ENCODE data around the gene NRXN3. TPM values are rescaled to one million over a fixed set of nuclear protein-coding genes. Genes with fewer than 3 reads are reported as not detected.

Gene NRXN3
- total and polyA plus RNA-seq, 2 experiments from 2014 or later = 0.08 to 0.11 TPM

DNA sequence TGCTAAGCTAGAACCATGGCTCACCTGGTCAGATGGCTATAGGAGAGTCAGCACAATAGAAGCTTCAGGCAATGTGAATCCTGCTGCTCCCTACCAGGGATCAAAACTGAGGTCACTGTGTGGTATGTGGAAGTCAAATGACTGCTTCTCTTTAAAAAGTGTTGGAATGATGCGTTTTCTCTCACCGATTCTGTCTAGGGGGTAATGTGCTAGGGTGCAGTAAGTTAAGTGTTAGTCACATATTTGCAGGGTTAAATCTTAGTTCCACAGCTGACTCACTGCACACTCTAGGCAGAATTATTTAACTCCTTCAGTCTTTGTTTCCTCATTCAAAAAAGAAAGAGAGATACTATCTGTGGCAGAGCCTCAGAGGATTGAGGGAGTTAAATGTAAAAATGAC lies 1344.5 kb downstream of the NRXN3 start:
- H3K9me2 ChIP-seq (ENCODE audit: insufficient read depth) = no peaks in the 10 kb centered on the region
- DNase-seq = peak; percentile 2
- no peaks in the 10 kb centered on the region for H3K9me3 ChIP-seq (ENCODE audit: low read depth)
- in situ Hi-C loops (cut with MboI) = no loop called here
- no peak overlapping the region for H3K4me3 ChIP-seq
- H3K79me2 ChIP-seq (ENCODE audit: insufficient read depth) = no peaks in the 10 kb centered on the region
- H3K9ac ChIP-seq = no peak overlapping the region
- H4K20me1 ChIP-seq (ENCODE audit: insufficient read depth) = no peaks in the 10 kb centered on the region
- H3K27me3 ChIP-seq (replicated peaks; ENCODE audit: insufficient read depth) = no peaks in the 10 kb centered on the region
- no peaks in the 10 kb centered on the region for H3K4me1 ChIP-seq (ENCODE audit: insufficient read depth)
- no peaks in the 10 kb centered on the region for H3K36me3 ChIP-seq (ENCODE audit: low read depth)
- H3K4me2 ChIP-seq (ENCODE audit: unreplicated experiment) = no peak overlapping the region
- H3K27ac ChIP-seq = no peak overlapping the region
- no peaks in the 10 kb centered on the region for H3F3A ChIP-seq (ENCODE audit: insufficient read depth)
- WGBS, 2 experiments (ENCODE audit: low coverage in 1 of 2, low lambda C conversion rate in 2 of 2, missing lambda C conversion rate in 2 of 2) = 67 to 69% methylated on average over 2 of the region's 2 CpGs
- no peak overlapping the region for H2AFZ ChIP-seq
- TF ChIP-seq EZH2phosphoT487 (IDR thresholded peaks at IDR 0.05; ENCODE audit: insufficient read depth, low read depth) = no peak
- TF ChIP-seq EZH2 (IDR thresholded peaks at IDR 0.05; ENCODE audit: insufficient read depth, poor library complexity, severe bottlenecking) = no peak

DNA sequence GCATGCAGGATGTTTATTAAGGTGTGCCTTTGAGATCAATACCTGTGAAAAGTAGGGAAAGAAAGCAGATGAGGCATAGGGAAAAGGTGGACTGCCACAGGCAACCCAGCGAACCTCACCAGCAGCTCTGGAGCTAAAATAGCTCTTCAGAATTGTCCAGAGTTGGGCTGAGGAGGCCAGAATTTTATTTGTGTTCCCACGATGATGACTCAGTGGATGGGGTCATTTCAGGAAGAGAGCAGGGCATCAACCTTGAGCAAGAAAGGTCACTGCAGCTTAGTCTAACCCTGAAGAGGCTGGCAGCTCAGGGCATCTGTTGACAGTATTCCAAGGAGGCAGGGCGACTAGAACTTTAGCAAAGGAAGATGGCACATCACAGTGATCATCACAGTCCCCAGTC lies 1345.0 kb downstream of the NRXN3 start:
- no peaks in the 10 kb centered on the region for H3K36me3 ChIP-seq (ENCODE audit: low read depth)
- WGBS, 2 experiments (ENCODE audit: low coverage in 1 of 2, low lambda C conversion rate in 2 of 2, missing lambda C conversion rate in 2 of 2) = 10% methylated on average over 3 of the region's 3 CpGs
- no peaks in the 10 kb centered on the region for H3K4me1 ChIP-seq (ENCODE audit: insufficient read depth)
- no peak overlapping the region for H3K4me2 ChIP-seq (ENCODE audit: unreplicated experiment)
- H3K27me3 ChIP-seq (replicated peaks; ENCODE audit: insufficient read depth) = no peaks in the 10 kb centered on the region
- no peaks in the 10 kb centered on the region for H3K79me2 ChIP-seq (ENCODE audit: insufficient read depth)
- H3K9me3 ChIP-seq (ENCODE audit: low read depth) = no peaks in the 10 kb centered on the region
- H3K4me3 ChIP-seq = no peak overlapping the region
- peak; percentile 1 for DNase-seq
- H3K9ac ChIP-seq = no peak overlapping the region
- H2AFZ ChIP-seq = no peak overlapping the region
- no peak overlapping the region for H3K27ac ChIP-seq
- no peaks in the 10 kb centered on the region for H4K20me1 ChIP-seq (ENCODE audit: insufficient read depth)
- no peaks in the 10 kb centered on the region for H3K9me2 ChIP-seq (ENCODE audit: insufficient read depth)
- in situ Hi-C loops (cut with MboI) = no loop called here
- no peaks in the 10 kb centered on the region for H3F3A ChIP-seq (ENCODE audit: insufficient read depth)
- TF ChIP-seq EZH2 (IDR thresholded peaks at IDR 0.05; ENCODE audit: insufficient read depth, poor library complexity, severe bottlenecking) = no peak
- TF ChIP-seq EZH2phosphoT487 (IDR thresholded peaks at IDR 0.05; ENCODE audit: insufficient read depth, low read depth) = no peak

DNA sequence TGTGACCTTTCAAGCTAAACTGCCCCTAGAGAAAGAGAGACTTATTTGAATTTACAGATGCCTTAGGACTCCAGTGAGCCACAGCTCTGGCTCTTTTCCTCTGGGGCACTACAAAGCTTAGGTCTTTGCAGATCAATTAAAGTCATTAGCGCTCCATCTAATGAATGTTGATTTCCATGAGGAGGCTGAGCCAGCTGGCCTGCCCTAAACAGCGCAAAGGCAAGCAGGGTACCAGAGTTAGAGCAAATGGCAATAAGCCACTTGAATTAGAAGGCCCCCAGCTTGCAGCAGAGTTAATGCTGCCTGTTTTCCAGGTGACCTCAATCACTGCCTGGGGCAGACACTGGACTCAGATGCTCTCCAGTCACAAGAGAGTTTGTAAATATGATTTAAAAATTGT lies 1345.8 kb downstream of the NRXN3 start:
- Histone ChIP-seq H3K9me3 (ENCODE audit: low read depth) (no peaks in the 10 kb centered on the region), H3K4me2 (ENCODE audit: unreplicated experiment) (no peak overlapping the region), H3F3A (ENCODE audit: insufficient read depth) (no peaks in the 10 kb centered on the region), H3K4me3 (no peak overlapping the region), H3K27ac (no peak overlapping the region), H3K9ac (no peak overlapping the region), H3K4me1 (ENCODE audit: insufficient read depth) (no peaks in the 10 kb centered on the region), H3K36me3 (ENCODE audit: low read depth) (no peaks in the 10 kb centered on the region), H3K9me2 (ENCODE audit: insufficient read depth) (no peaks in the 10 kb centered on the region), H3K79me2 (ENCODE audit: insufficient read depth) (no peaks in the 10 kb centered on the region), H2AFZ (no peak overlapping the region), H4K20me1 (ENCODE audit: insufficient read depth) (no peaks in the 10 kb centered on the region), H3K27me3 (replicated peaks; ENCODE audit: insufficient read depth) (no peaks in the 10 kb centered on the region)
- in situ Hi-C loops (cut with MboI) = no loop called here
- TF ChIP-seq EZH2 (IDR thresholded peaks at IDR 0.05; ENCODE audit: insufficient read depth, poor library complexity, severe bottlenecking) (no peak), EZH2phosphoT487 (IDR thresholded peaks at IDR 0.05; ENCODE audit: insufficient read depth, low read depth) (no peak)
- WGBS, 2 experiments (ENCODE audit: low coverage in 1 of 2, low lambda C conversion rate in 2 of 2, missing lambda C conversion rate in 2 of 2) = 12 to 29% methylated on average over 2 of the region's 2 CpGs
- DNase-seq = no peak

DNA sequence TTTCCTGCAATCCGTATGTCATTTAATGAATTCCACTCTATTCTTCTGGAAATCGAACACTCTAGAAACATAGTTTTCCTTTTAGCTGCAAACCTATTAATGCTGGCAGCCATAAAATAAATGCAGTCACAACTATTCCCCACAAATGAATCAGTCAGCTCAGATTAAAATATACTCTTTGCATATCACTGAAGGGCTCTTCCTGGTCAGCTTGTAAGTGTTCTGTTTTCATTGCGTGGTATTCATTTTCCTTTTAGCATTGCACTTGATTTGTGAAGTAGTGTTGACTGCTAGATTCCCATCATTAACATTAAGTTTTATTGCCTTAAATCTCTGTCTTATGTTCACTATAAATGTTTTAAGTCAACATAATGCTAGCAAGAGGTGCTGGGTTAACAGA lies 1355.2 kb downstream of the NRXN3 start:
- WGBS, 2 experiments (ENCODE audit: low coverage in 1 of 2, low lambda C conversion rate in 2 of 2, missing lambda C conversion rate in 2 of 2) = 17 to 18% methylated on average over 3 of the region's 3 CpGs
- no peak for TF ChIP-seq EZH2 (IDR thresholded peaks at IDR 0.05; ENCODE audit: insufficient read depth, poor library complexity, severe bottlenecking)
- no peaks in the 10 kb centered on the region for H3K36me3 ChIP-seq (ENCODE audit: low read depth)

DNA sequence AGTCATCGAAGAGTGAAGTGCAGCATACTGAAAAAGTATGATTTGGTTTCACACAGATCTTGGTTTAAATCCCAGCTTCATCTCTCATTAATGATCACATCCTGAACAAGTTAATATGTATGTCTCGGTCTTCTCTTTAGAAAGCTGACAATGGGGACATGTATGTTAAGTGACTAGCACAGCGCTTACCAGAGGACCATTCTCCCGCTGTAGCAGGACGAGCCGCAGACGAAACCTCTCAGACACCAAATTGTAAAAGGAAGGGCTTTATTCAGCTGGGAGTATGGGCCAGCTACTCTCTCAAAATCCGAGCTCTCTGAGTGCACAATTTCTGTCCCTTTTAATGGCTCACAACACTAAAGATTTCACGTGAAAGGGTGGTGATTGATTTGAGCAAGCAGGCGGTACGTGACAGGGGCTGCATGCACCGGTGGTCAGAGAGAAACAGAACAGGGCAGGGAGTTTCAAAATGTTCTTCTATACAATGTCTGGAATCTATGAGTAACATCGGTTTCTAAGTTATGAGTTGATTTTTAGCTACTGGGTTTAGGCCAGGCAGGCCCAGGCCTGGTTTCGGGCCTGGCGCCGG lies 1358.7 kb downstream of the NRXN3 start:
- H4K20me1 ChIP-seq (ENCODE audit: insufficient read depth) = no peaks in the 10 kb centered on the region
- no peak for DNase-seq
- H3K9ac ChIP-seq = no peak overlapping the region
- TF ChIP-seq EZH2phosphoT487 (IDR thresholded peaks at IDR 0.05; ENCODE audit: insufficient read depth, low read depth) (no peak), EZH2 (IDR thresholded peaks at IDR 0.05; ENCODE audit: insufficient read depth, poor library complexity, severe bottlenecking) (no peak)
- no peaks in the 10 kb centered on the region for H3K79me2 ChIP-seq (ENCODE audit: insufficient read depth)
- H3K9me2 ChIP-seq (ENCODE audit: insufficient read depth) = no peaks in the 10 kb centered on the region
- H3K27me3 ChIP-seq (replicated peaks; ENCODE audit: insufficient read depth) = no peaks in the 10 kb centered on the region
- no peak overlapping the region for H3K27ac ChIP-seq
- no peaks in the 10 kb centered on the region for H3K36me3 ChIP-seq (ENCODE audit: low read depth)
- no peak overlapping the region for H2AFZ ChIP-seq
- H3F3A ChIP-seq (ENCODE audit: insufficient read depth) = no peaks in the 10 kb centered on the region
- no peak overlapping the region for H3K4me2 ChIP-seq (ENCODE audit: unreplicated experiment)
- in situ Hi-C loops (cut with MboI) = no loop called here
- H3K9me3 ChIP-seq (ENCODE audit: low read depth) = no peaks in the 10 kb centered on the region
- no peak overlapping the region for H3K4me3 ChIP-seq
- WGBS, 2 experiments (ENCODE audit: low coverage in 1 of 2, low lambda C conversion rate in 2 of 2, missing lambda C conversion rate in 2 of 2) = 45 to 49% methylated on average over 16 of the region's 16 CpGs
- H3K4me1 ChIP-seq (ENCODE audit: insufficient read depth) = no peaks in the 10 kb centered on the region

More for the DNA sequence above, 1355.2 kb downstream of the NRXN3 start:
- no peak overlapping the region for H3K27ac ChIP-seq
- no peaks in the 10 kb centered on the region for H3K4me1 ChIP-seq (ENCODE audit: insufficient read depth)
- DNase-seq = no peak
- H3K4me2 ChIP-seq (ENCODE audit: unreplicated experiment) = no peak overlapping the region
- no peaks in the 10 kb centered on the region for H3K9me3 ChIP-seq (ENCODE audit: low read depth)
- H2AFZ ChIP-seq = no peak overlapping the region
- H3K9me2 ChIP-seq (ENCODE audit: insufficient read depth) = no peaks in the 10 kb centered on the region
- no peak overlapping the region for H3K9ac ChIP-seq
- no peaks in the 10 kb centered on the region for H3F3A ChIP-seq (ENCODE audit: insufficient read depth)
- in situ Hi-C loops (cut with MboI) = no loop called here
- H3K4me3 ChIP-seq = no peak overlapping the region
- no peaks in the 10 kb centered on the region for H3K79me2 ChIP-seq (ENCODE audit: insufficient read depth)
- H4K20me1 ChIP-seq (ENCODE audit: insufficient read depth) = no peaks in the 10 kb centered on the region; the same call in 1 of the 2 replicates
- no peaks in the 10 kb centered on the region for H3K27me3 ChIP-seq (replicated peaks; ENCODE audit: insufficient read depth)
